HG03097 (cell line): ENCODE data around the gene MCTP1.

Source experiments
- ATAC-seq: cut with Tn5 transposase; IDR thresholded peaks from one replicate; pipeline ENCODE4 v1.9.1; 2021; ENCODE audit not compliant: unreplicated experiment, low FRiP score

MCTP1 gene

DNA sequence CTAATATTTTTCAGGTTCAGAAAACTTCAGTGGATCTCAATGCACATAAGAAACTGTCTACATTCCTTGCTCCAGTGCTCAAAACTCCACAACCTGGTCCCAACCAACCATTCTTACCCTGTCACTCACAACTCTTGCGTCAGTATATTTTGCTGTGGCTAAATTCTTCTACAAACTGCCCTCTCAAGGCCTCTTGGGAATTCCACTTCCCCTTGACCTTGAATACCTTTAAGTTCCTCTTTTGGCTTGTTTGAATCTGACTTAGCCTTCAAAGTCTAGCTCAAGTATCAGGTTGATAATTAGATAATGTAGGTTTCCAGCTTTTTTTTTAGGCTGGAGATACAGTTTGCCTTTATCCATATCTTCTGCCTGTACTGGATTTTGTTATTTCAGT lies 538.2 kb downstream of the MCTP1 start:
- ATAC-seq, result peak; percentile 37

DNA sequence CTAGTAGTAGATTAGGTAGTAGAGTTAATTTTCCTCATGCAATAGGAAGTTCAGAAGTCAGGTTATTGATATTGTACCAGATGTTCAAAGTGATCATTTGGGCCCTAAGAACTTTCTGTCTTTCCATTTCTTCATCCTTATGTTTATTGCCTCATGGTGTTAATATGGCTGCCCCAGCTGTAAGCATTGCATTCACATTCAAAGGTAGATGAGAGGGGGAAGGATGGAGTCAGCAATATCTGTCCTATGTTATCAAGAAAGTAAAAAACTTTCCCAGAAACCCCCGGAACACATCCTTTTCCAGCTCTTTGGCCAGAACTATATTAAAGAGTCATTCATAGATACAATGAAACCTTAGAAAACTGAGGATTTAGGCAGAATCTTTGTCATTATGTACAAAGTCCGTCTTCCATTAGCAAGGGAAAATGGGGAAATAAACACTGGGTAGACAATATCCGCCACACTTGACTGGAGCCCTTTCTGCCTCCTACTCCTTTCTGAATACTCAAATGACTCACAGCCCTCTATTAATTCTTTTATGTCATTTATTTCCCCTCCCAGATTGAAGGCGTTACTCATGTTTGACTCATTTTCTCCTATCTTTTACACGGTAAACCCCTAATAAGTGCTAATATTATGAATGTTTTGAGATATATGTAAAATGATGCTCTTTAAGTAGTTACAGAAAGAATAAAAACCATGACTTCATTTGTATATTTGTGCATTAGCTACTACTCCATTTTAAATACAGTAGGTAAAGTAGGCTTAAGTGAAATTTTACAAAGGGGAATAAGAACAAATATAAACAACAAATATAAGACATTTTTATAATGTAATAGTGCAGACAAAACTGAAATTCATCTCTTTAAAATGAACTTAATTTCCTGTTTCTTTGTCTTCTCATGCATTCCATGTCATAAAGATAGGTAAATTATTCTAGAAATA lies 538.8 kb downstream of the MCTP1 start:
- peak; percentile 63 for ATAC-seq

- no peak for ATAC-seq
These were observed 540.0 kb downstream of the MCTP1 start for GRCh38 chr5:94744906-94745305.

GRCh38 chr5:94742852-94743251 lies 542.0 kb downstream of the MCTP1 start:
- no peak for ATAC-seq

GRCh38 chr5:94740286-94740685 lies 544.6 kb downstream of the MCTP1 start:
- ATAC-seq, result no peak

DNA sequence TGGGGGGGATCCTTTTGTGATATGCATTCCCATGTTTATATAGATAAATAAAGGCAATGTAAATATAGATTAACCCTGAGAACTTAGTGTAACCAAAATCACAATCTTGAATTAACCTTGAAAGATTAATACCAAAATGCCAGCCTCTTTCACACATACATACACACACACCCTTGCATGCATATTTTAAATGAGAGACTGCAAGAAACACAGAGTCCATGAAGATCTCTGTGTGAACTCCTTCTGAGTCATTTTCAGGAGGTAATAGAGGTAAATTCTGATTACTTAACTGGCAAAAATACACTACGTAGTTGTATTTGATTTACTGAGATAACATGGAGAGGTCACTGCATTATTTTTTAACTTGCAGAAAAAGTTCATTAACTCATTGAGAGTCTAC lies 548.4 kb downstream of the MCTP1 start:
- ATAC-seq, result no peak

DNA sequence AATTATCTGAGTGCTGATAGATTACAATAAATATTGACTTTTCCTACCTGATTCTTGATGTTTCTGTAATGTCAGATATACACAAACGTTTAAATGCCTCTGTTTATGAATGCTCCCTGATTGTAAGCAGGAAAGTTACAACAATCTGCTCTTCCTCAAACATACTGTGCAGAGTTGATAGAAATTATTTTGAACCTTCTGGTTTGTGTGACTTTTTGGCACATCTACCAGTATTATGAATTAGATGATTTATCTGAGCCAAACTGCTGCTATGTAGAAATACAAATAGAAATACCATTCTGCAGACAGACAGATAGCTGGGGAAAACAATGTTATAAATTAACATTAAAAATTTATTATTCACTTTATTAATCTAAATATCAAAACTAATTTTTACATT lies 553.4 kb downstream of the MCTP1 start:
- no peak for ATAC-seq

- no peak for ATAC-seq
These were observed 559.8 kb downstream of the MCTP1 start for GRCh38 chr5:94725142-94725541.

DNA sequence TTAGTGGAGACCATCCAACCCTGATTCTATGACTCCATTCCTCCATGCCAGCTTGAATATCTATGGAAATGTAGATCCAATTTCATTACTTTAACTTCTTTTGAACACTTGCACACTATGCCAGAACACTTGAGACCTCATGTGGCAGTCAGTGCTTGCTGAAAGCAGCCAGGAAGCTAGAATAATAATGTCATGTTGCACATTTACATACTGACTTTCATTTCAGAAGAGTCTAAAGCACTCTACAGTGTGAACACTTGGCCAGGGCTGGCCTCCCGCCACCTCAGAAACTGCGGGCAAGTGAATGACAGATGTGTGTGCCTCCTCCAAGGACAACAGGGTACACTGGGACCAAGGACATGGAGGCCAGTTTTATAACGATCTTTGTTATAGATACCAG lies 569.1 kb downstream of the MCTP1 start:
- ATAC-seq, result no peak

DNA sequence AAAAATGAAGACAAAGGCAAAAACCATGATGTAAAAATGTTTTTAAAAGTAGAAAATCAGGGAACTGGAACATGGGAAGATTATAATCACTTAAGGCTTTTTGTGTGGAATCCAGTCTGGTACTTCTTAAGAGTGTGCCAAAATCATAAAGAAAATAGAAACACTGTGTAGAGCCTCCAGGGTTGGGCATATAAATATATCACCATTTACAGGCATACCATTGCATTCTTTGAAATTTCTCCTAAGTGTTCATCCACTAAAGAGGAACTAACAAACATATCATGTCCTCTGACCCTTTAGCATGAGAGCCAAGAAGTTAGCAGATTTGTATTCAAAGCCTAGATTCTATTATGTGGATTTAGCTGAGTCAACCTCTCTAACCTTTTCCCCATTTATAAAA lies 573.1 kb downstream of the MCTP1 start:
- ATAC-seq, result no peak

DNA sequence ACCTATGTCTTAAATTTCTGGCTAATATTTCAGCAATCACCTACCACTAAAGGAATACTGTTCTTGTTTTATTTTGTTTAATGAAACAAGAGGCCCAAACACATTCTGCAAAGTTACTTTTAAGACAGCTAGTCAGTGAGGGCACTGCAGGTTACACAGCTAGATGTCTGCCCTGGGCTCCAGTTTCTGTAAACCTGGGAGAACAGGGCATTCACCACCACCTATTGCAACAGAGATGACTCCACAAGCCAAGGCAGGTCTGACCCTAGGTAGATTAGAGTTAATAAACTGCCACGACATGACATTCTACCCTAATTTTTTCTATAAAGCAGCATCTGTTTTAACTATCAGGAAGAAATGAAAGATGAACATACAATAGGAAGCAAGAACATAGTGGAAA lies 575.6 kb downstream of the MCTP1 start:
- ATAC-seq, result no peak

- ATAC-seq, result no peak
These were observed 577.5 kb downstream of the MCTP1 start for GRCh38 chr5:94707359-94707758.

GRCh38 chr5:94705427-94705826 lies 579.5 kb downstream of the MCTP1 start:
- ATAC-seq, result no peak

GRCh38 chr5:94702729-94703128 lies 582.2 kb downstream of the MCTP1 start:
- peak; percentile 47 for ATAC-seq

DNA sequence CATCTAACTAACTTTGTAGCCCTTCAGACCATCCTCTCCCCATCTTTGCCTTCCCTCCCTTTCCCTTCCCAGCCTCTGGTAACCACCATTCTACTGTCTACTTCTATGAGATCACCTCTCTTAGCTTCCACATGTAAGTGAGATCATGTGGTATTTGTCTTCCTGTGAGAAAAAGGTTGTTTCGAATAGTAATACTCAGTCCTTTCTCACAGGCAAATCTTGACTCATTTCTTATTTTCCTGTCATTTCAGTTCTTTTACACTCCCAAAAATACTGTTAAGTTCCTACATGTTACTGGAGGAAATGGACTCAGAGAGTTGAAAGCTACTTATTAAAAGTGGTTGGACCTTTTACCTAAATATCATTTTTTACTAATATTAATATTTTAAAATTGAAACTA lies 584.3 kb downstream of the MCTP1 start:
- peak; percentile 72 for ATAC-seq

DNA sequence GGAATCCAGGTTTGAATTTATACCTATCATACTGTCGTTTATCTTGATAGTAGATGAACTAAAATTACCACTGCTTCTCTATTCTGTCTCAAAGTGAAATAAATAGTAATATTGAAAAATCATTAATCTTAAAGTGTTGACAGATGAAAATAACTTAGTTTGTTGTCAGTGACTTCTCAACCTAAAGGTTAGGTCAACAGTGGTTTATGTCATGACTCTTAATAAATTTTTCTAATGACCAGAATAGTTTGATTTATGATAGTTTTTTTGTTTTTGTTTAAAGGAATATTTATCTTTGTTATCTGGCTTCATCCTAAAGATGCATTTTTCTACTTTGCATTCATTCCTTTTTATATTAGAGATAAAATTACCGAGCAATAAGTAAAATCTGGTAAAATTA lies 585.3 kb downstream of the MCTP1 start:
- no peak for ATAC-seq

DNA sequence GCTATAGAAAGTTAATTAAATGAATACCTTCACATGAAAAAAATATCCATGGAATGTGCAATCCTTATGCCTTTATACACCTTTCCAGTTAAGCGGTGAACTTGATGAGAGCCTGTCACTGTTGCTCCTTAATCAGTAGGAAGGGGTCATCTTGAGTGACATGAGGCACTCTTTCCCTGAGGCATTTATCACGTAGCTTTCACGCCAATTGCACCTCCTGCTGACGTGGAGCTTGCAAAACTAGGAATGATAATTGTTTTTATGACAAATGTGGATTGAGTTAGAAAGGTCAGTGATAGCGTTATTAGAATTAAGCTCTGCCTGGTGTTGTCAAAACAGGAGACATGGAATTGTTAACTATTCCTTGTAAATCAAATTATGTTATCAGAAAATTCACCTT lies 586.7 kb downstream of the MCTP1 start:
- ATAC-seq, result no peak

- no peak for ATAC-seq
These were observed 590.2 kb downstream of the MCTP1 start for GRCh38 chr5:94694671-94695070.

DNA sequence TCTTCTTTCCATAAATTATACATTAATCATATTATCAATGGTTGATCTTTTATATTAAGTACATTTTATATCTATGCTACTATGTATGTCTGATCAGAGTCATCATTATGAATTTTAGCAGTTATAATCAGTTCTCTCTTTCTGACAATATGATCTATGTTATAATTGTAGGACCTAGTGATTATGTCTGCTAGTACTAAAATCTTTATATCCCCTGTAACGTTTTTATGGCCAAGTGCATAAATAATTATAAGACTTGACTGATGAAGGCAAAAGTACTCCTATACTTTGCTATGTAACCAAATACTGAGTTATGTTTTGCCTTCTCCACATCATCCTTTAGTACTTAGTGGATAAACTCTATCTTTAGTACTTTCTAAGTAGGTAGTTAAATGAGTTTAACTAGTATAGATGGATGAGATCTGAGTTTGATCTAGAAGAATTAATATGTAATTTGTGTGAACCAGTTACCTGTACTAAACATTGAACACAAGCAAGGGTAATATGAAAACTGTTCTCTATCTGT lies 591.0 kb downstream of the MCTP1 start:
- no peak for ATAC-seq

DNA sequence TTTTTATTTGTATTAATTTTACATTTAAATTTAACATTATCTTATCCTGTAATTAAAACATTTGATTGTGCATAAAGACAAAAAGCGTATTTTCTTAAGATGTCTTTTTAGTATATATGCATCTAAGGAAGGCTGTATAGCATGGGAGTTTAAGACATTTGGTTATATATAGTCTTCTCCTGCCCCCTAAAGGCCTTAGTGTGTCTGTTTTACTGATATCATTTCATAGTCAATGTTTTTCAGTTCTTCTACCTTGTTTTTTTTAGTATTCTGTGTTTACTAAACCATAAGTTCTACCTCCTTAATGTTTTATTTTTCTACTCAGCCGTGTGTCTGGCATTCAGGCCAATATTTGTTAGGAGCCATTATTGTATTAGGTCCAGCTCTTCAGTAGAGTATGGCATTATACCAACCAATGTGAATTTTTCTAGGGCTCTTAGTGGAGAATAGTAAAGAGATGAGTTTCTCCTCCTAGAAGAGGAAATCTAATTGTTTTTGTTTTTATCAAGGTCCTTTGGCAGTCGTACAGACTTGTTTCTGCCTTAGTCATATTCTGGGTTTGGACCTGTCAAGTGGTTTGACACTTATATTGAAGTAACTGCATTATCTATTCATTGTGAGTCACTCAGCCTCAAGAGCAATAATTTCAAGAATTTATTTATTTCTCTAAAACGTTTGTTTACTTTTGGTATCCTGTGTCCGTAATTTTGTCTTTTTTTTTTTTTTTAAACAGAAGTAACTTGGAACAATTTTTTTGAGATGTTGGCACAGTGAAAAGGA lies 591.7 kb downstream of the MCTP1 start:
- ATAC-seq, result no peak

GRCh38 chr5:94692581-94692980 lies 592.3 kb downstream of the MCTP1 start:
- ATAC-seq, result no peak

DNA sequence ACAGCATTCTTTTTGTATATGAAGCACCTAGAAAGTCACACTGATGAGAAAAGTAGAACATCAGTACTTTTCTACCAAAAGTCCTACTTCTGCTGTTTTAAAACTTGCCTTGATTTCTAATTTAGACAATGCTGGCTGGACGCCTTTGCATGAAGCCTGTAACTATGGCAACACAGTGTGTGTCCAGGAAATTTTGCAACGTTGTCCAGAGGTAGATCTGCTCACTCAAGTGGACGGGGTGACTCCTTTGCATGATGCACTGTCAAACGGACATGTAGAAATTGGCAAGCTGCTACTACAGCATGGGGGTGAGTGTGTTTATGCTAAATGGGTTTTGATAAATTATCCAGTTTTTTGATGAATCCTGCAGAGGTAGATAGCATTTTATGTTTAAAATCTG lies 592.9 kb downstream of the MCTP1 start:
- ATAC-seq, result no peak
